ENCODE data around the gene ALG14.
"Not testable (repeated sequence)": the region's sequence is repeated elsewhere in the genome, so short reads cannot be mapped to it uniquely, and the experiment has no call there.

Gene ALG14

DNA sequence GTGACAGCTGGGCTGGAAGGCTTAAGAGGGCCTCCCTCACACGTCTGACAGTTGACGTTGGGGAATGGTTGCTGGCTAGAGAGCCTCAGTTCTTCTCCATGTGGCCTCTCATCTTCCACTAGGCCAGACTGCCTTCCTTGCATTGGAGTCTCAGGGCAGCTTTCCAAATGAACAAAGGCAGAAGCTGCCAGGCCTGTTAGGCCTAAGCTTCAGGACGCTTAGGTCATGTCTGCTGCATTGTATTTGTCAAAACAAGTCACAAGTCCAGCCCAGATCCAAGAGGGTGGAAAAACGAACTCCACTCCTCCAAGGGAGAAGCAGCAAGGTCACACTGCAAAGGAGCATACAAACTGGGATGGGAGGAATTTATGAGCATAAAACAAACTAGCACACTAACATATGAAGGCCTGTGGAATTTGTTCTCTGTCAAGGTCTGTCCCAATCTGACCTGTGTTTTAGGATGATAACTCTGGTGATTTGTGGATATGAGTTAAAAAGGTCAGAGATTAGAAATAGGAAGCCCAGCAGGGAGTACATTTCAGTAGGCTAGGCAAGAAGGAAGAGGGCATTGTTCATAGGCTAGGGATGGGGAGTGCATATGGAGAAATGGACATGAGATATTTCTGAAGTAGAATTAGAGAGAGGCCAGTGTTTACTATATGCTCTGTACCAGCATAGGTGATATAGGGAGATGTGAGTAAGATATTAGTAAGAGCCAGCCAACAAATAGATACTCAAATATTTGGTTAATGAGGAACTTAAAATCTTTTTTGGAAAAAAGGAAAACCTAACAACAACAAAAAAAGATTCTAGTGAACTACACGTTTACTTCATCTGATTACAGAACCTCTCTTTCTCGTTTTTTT is 116.8 kb downstream of the ALG14 start:
- DNase-seq (ENCODE audit: low read depth in 2 of 3, low spot score in 2 of 3): no peak

DNA sequence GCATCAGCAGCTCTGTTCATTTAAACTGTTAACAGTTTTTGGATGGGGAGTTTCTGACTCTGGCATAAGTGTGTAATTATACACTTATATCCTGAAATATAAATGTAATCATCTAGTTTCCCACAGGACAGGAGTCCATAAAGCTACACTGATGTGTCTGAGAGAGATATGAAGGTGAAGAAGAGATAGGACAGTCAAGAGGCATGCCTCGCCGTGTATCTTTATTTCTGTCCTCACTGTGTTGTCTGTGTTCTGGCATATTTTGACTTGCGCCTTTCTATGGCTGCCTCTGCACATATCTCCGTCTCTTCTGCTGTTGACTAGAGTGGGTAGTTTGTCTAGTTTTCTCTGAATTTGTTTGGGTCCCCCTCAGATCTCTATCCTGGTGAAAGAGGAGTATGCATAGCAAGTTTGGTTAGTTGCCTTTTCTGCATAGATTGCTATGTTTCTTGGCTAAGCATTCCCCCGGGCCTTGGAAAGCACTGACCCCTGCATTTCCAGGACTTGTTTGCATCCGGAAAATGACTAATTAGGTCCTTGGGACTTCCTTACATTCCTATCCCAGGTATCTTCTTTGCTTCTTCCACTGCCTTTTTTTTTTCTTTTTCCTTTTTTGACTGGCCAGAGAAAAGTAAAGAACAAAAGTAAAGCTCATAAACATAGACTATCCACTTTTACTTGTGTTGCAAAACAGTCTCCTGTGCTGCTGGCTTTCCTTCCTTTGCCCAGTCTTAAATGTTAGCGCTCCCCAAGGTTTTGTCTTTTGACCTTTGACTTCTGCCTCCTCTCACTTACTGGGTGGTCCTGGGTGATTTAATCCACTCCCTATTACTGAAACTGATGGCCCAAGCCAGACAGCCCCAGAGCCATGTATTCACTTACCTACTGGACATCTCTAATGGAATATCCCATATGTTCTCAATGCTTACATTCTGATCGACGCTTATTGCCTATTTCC is 118.2 kb downstream of the ALG14 start:
- DNase-seq (ENCODE audit: low read depth in 2 of 3, low spot score in 2 of 3): no peak

- DNase-seq (ENCODE audit: low read depth in 2 of 3, low spot score in 2 of 3): no peak
Measured at GRCh38 chr1:94953746-94954145, 119.0 kb downstream of the ALG14 start.

- no peak for DNase-seq (ENCODE audit: low read depth in 2 of 3, low spot score in 2 of 3)
Measured at GRCh38 chr1:94953107-94953506, 119.6 kb downstream of the ALG14 start.

DNA sequence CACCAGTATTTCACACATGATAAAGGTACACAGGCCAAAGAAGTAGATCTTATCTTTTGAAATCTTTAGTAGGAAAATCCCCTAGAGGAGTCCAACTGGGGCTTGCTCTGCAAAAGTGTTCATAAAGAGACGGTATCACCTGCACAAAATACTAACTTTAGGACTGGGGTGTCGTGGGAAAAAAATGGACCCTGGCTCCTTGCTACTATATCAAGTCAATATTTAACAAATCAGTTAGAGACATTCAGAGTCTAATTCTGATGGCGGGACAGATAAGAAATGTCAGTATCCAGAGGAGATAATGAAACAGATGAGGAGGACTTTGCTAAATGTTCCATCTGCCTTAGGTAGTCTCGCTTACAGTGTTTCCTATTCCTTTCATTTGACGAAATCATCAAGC is 120.2 kb downstream of the ALG14 start:
- DNase-seq (ENCODE audit: low read depth in 2 of 3, low spot score in 2 of 3): no peak

DNA sequence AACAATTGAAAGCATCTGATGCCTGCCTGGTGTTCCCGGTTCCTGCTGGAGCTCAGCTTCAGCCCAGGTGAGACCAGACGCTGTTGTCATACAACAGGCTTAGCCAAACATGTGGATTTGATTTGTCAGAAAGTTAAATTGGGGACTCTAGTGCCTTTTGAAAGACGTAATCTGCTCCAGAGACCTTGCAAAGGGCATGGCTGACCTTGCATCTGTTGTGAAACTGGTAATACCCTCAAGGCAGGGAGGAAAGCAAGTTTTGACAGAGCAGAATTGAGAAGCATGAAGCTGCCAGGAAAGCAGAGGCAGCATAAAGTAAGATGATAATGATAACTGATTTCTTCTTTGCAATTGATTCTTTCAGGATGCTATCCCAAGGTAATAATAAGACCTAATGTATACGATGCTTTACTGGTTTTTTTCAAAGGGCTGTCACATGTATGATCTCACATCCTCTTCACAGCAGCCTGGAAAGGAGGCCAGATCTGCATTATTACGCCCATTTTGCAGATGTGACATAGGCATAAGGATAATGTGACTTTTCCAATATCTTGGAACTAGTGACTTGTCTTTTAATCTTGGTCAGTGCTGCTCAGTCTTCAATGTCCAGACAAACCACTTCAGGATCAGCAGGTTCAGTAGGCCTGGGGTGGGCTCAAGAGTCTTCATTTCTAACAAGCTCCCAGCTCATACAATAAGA is 121.1 kb downstream of the ALG14 start:
- DNase-seq (ENCODE audit: low read depth in 2 of 3, low spot score in 2 of 3): no peak

DNA sequence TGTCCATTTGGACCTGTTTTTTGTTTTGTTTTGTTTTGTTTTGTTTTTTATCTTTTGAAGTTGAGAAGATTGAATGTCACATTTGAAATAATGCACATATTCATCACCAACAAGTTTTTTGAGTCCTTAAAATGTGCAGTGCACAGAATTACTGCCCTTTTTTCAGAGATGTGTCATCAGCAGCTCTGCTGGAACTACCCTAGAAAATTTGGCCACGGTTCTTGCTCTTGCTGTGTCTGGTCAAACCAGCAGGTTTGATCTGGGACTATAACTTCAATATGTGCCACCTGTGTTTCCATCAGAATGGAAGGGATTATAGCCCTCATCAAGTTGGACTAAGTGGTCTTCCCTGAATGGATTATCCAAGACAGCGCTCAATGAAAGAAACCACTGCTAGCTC is 121.7 kb downstream of the ALG14 start:
- DNase-seq (ENCODE audit: low read depth in 2 of 3, low spot score in 2 of 3): no peak

- no peak for DNase-seq (ENCODE audit: low read depth in 2 of 3, low spot score in 2 of 3)
Measured at GRCh38 chr1:94949681-94950661, 122.8 kb downstream of the ALG14 start.

GRCh38 chr1:94947437-94947836 is 125.3 kb downstream of the ALG14 start:
- no peak for DNase-seq (ENCODE audit: low read depth in 2 of 3, low spot score in 2 of 3)

DNA sequence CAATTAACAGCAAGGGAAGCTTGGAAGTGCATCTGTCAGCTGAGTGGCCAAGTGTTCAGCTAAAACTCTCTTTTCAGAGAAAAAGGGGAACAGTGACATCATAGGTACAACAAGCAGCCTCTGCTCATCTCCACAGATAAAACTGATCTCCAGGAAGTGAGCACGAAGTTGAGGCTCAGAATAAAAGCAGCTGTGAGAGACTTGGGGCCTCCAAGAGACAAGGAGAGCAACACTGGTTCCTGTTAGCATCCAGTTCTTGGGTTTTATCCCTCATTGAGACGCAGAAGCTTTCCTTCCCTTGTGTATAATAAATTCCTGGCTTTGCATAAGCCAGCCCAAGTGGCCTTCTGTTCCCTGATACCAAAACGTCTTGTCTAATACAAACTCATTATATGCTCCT is 125.9 kb downstream of the ALG14 start:
- DNase-seq (ENCODE audit: low read depth in 2 of 3, low spot score in 2 of 3): no peak

DNA sequence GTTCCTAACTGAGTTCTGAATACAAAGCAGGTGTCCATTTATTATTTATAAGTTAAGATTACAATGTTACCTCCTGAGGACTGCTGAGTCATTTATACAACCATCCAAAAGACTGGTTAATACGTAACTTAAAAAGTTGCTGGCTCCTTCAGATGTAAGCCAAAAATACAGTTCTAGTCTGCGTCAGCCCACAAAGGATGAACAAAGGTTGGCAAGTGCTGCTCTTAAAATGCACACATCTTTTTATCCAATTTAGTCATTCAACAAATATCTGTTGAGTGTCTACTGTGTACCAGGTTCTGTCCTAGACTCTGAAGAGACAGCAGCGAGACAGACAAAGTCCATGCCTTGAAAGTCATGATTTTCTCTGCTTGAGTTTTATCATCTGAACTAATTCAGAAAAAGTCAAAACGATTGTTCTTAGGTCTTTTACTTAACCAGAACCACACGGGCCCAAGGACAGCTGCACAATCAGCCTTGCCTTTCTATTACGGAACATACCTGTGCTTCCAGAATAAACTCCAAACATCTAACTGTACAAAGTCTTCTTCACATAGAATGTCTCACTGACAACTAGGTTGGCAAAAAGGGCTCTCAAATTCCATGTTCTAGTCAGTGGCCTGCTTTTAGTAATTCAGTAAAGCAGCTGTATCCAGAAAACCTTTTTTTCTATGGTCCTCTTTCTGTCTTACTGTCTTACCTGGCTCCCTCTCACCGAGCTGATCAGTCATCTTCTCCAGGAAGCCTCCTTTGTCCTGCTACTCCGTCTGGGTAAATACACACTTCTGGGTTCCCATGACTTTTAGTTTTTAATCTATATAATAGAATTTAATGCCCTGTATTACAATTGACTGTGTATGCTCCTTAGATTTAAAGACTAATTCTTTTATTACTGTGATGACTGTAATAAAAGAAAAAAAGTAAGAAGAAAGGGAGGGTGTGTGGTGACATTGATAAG is 130.3 kb downstream of the ALG14 start:
- DNase-seq (ENCODE audit: low read depth in 2 of 3, low spot score in 2 of 3): no peak

- DNase-seq (ENCODE audit: low read depth in 2 of 3, low spot score in 2 of 3): not testable (repeated sequence)
Measured at GRCh38 chr1:94941480-94941879, 131.3 kb downstream of the ALG14 start.

DNA sequence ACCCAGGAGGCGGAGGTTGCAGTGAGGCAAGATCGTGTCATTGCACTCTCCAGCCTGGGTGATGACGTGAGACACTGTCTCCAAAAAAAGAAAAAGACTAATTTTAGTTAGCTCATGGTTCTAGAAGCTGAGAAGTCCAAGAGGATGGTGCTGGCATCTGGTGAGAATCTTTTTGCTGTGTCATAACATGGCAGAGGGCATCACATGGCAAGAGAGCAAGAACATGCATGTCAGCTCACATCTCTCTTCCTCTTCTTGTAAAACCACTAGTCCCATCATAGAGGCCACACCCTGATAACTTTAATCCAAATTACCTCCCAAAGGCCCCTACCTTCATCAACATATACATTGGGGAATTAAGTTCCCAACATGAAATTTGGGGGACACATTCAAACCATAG is 132.0 kb downstream of the ALG14 start:
- no peak for DNase-seq (ENCODE audit: low read depth in 2 of 3, low spot score in 2 of 3)

GRCh38 chr1:94937820-94938219 is 134.9 kb downstream of the ALG14 start:
- no peak for DNase-seq (ENCODE audit: low read depth in 2 of 3, low spot score in 2 of 3)

DNA sequence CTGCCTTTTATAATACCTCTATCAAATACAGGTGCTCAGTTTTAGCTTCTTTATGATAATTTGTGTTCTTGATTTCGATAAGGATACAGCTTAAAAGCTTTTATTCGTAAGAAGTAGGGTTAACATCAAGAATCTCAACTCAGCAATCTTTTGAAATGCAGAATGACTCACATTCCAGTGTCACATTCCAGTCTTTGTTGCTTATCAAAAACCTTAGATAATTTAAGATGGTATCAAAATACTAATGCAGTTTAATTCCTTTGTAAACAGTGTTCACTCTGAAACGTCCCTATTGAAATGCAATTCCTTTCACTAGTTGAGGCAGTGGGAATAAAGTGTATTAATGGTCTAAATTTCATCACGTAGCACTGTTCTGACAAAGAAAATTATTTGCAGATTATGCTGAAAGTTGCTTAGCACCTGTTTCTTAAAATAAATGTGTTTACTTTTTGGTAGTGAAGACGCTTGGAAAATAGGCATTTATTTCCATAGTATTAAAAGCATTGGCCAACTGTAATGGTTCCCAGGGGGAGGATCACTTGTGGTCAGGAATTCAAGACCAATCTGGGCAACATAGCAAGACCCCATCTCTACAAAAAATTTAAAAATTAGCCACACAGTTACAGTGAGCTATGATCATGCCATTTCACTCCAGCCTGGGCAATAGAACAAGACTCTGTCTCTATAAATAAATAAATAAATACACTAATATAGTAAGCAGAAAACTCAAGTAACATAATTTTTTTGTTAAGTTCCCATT is 135.7 kb downstream of the ALG14 start:
- no peak for DNase-seq (ENCODE audit: low read depth in 2 of 3, low spot score in 2 of 3)

DNA sequence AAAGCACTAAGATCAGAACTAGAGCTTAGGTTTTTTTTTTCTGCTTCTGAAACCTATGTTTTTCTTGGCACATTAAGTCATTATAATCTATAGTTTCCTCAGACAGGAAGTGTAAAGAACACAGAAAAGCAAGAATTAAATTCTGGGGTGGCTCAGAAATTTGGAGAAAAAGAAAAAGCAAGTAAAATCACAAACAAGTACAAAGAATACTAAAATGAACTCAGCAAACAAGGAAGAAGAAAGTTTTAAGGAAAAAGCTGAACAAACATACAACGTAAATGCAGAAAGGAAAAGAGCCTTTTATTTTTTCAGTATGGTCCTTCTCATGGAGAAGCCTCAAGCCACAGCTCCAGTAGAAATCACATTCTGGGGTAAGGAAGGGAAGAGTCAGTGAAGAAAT is 137.3 kb downstream of the ALG14 start:
- DNase-seq (ENCODE audit: low read depth in 2 of 3, low spot score in 2 of 3): no peak

- DNase-seq (ENCODE audit: low read depth in 2 of 3, low spot score in 2 of 3): no peak
Measured at GRCh38 chr1:94935034-94935433, 137.7 kb downstream of the ALG14 start.

DNA sequence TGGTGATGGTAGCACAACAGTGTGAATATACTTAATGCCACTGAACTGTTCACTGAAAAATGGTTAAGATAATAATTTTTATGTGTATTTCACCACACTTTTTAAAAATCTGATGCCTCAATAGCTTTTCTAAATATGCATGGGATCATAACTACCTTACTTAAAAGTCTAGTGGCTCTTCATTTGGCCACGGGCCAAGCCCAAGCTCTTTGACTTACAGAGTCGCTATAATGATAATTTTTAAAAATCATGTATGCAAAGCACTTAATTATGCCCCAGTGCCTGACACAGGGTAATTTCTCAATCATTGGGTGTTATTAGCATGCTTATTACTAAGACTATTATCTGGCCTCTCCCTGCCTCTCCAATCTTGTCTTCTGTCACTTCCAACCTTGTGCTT is 138.2 kb downstream of the ALG14 start:
- DNase-seq (ENCODE audit: low read depth in 2 of 3, low spot score in 2 of 3): no peak

Measured in activated CD8-positive, alpha-beta memory T cell treated with anti-CD3 and anti-CD28 coated beads for 48 hours (primary cell).